Parathyroid adenoma (tissue), 2 donors: ENCODE results near the gene LRRC71.

ENCODE experiments used
- H2AFZ ChIP-seq: fragments of 300-600 bp; sonication (generic); one replicate; pipeline ENCODE4 v1.7.0; 2017; ENCODE audit warnings: antibody characterized with exemption, mild to moderate bottlenecking
- H3K27ac ChIP-seq: fragments of 300-600 bp; sonication (generic); one replicate; pipeline ENCODE4 v1.7.0; 2017
- H3K27me3 ChIP-seq: fragments of 300-600 bp; sonication (generic); one replicate; pipeline ENCODE4 v1.7.0; 2017; ENCODE audit warnings: low read length; ENCODE audit not compliant: control insufficient read depth, insufficient read depth
- H3K36me3 ChIP-seq: fragments of 300-600 bp; sonication (generic); one replicate; pipeline ENCODE4 v1.7.0; 2017; ENCODE audit warnings: low read length; ENCODE audit not compliant: control insufficient read depth, insufficient read depth
- H3K4me1 ChIP-seq: fragments of 300-600 bp; sonication (generic); one replicate; pipeline ENCODE4 v1.7.0; 2017; ENCODE audit warnings: control low read depth
- H3K4me2 ChIP-seq: fragments of 300-600 bp; sonication (generic); one replicate; pipeline ENCODE4 v1.7.0; 2017; ENCODE audit warnings: low read length
- H3K4me3 ChIP-seq: fragments of 300-600 bp; sonication (generic); one replicate; pipeline ENCODE4 v1.7.0; 2017; ENCODE audit warnings: low read depth, low read length
- H3K79me2 ChIP-seq: fragments of 300-600 bp; sonication (generic); one replicate; pipeline ENCODE4 v1.7.0; 2017; ENCODE audit warnings: control low read depth
- H3K9ac ChIP-seq: fragments of 300-600 bp; sonication (generic); one replicate; pipeline ENCODE4 v1.7.0; 2017; ENCODE audit warnings: mild to moderate bottlenecking
- H3K9me3 ChIP-seq: fragments of 300-600 bp; sonication (generic); one replicate; pipeline ENCODE4 v1.7.0; 2017; ENCODE audit warnings: low read length; ENCODE audit not compliant: control insufficient read depth
- CTCF ChIP-seq: fragments of 300-600 bp; sonication (generic); IDR thresholded peaks from one replicate; pipeline ENCODE4 v1.7.0; 2017; ENCODE audit warnings: antibody characterized with exemption, mild to moderate bottlenecking
- donor health status: primary hyperparathyroidism.

LRRC71 gene

GRCh38 chr1:156959925-156960324 is 39.5 kb downstream of the LRRC71 start:
- Histone ChIP-seq H3K27me3 (no peaks in the 10 kb centered on the region), H2AFZ (no peak overlapping the region), H3K79me2 (no peaks in the 10 kb centered on the region), H3K36me3 (no peaks in the 10 kb centered on the region), H3K4me2 (no peak overlapping the region), H3K9me3 (no peaks in the 10 kb centered on the region), H3K4me3 (no peak overlapping the region), H3K9ac (no peak overlapping the region), H3K27ac (no peak overlapping the region), H3K4me1 (no peaks in the 10 kb centered on the region)
- no peak for TF ChIP-seq CTCF

GRCh38 chr1:156961709-156962108 is 41.3 kb downstream of the LRRC71 start:
- no peaks in the 10 kb centered on the region for H3K36me3 ChIP-seq
- no peak for TF ChIP-seq CTCF
- H3K79me2 ChIP-seq, result no peaks in the 10 kb centered on the region
- H3K27me3 ChIP-seq, result no peaks in the 10 kb centered on the region
- no peak overlapping the region for H2AFZ ChIP-seq
- H3K4me2 ChIP-seq, result no peak overlapping the region
- H3K4me3 ChIP-seq, result no peak overlapping the region
- H3K9ac ChIP-seq, result no peak overlapping the region
- no peak overlapping the region for H3K27ac ChIP-seq
- H3K9me3 ChIP-seq, result no peaks in the 10 kb centered on the region
- H3K4me1 ChIP-seq, result no peaks in the 10 kb centered on the region

- no peak for TF ChIP-seq CTCF
- Histone ChIP-seq H3K4me1 (no peaks in the 10 kb centered on the region), H3K27me3 (no peaks in the 10 kb centered on the region), H3K79me2 (no peaks in the 10 kb centered on the region), H3K9me3 (no peaks in the 10 kb centered on the region), H3K27ac (no peak overlapping the region), H2AFZ (no peak overlapping the region), H3K4me3 (no peak overlapping the region), H3K36me3 (no peaks in the 10 kb centered on the region), H3K9ac (no peak overlapping the region), H3K4me2 (no peak overlapping the region)
Measured at GRCh38 chr1:156963621-156964020, 43.2 kb downstream of the LRRC71 start.

- Histone ChIP-seq H2AFZ (no peak overlapping the region), H3K36me3 (no peaks in the 10 kb centered on the region), H3K4me2 (no peak overlapping the region), H3K27me3 (no peaks in the 10 kb centered on the region), H3K4me1 (no peaks in the 10 kb centered on the region), H3K27ac (no peak overlapping the region), H3K9ac (no peak overlapping the region), H3K4me3 (no peak overlapping the region), H3K79me2 (no peaks in the 10 kb centered on the region), H3K9me3 (no peaks in the 10 kb centered on the region)
- TF ChIP-seq CTCF, result no peak
Measured at GRCh38 chr1:156964441-156964840, 44.0 kb downstream of the LRRC71 start.

- TF ChIP-seq CTCF, result no peak
- Histone ChIP-seq H3K27me3 (no peaks in the 10 kb centered on the region), H3K4me2 (no peak overlapping the region), H3K9ac (no peak overlapping the region), H3K79me2 (no peaks in the 10 kb centered on the region), H3K4me1 (no peaks in the 10 kb centered on the region), H3K36me3 (no peaks in the 10 kb centered on the region), H2AFZ (no peak overlapping the region), H3K9me3 (no peaks in the 10 kb centered on the region), H3K27ac (no peak overlapping the region), H3K4me3 (no peak overlapping the region)
Measured at GRCh38 chr1:156969496-156969895, 49.1 kb downstream of the LRRC71 start.
